ENCODE data around the gene SPACA6. TPM values are rescaled to one million over a fixed set of nuclear protein-coding genes. Genes with fewer than 3 reads are reported as not detected.

SPACA6 gene
- polyA plus RNA-seq, 1 donor (not counting 4 experiments of a cell fraction or from before 2014, with no cell fraction given) = 4.3 TPM

GRCh38 chr19:51706885-51707284, 13.8 kb downstream of the SPACA6 start:
- dilution Hi-C loops (cut with MboI; ENCODE audit: extremely low pct_ligation_motif_present, low sequenced_read_pairs) = no loop called here
- no peak overlapping the region for H3K4me2 ChIP-seq (ENCODE audit: control insufficient read depth, extremely low read depth, insufficient read depth, low read depth, low read length)
- TF ChIP-seq CTCF (optimal IDR thresholded peaks at IDR 0.05 in 1 of 3, IDR thresholded peaks at IDR 0.05 in 1 of 3, conservative IDR thresholded peaks at IDR 0.05 in 1 of 3; ENCODE audit: extremely low read depth in 1 of 3, insufficient read depth in 2 of 3, low read length in 3 of 3) (no peak), EZH2 (IDR thresholded peaks at IDR 0.05; ENCODE audit: low read length) (no peak)
- DNase-seq (ENCODE audit: low read depth, low spot score) (no peak), FAIRE-seq (no peak)
- H3K36me3 ChIP-seq (ENCODE audit: control insufficient read depth in 2 of 2, extremely low read depth in 1 of 2, insufficient read depth in 2 of 2, low read length in 2 of 2) = peaks cover under 1 to 9% of the 10 kb centered on the region in 2 experiments
- H3K9me1 ChIP-seq (ENCODE audit: control insufficient read depth, extremely low read depth, insufficient read depth, low read length) = no peaks in the 10 kb centered on the region
- no peak overlapping the region for H3K9ac ChIP-seq (ENCODE audit: control insufficient read depth, extremely low read depth, insufficient read depth, low read length)
- no peak overlapping the region for H3K4me3 ChIP-seq (ENCODE audit: control insufficient read depth in 2 of 3, extremely low read depth in 1 of 3, insufficient read depth in 2 of 3, low read depth in 1 of 3, low read length in 3 of 3)
- no peak overlapping the region for H3K27ac ChIP-seq (ENCODE audit: control insufficient read depth, insufficient read depth, low read length)
- H3K9me3 ChIP-seq (ENCODE audit: control insufficient read depth, low read depth, low read length) = no peaks in the 10 kb centered on the region
- H4K20me1 ChIP-seq (ENCODE audit: control insufficient read depth, extremely low read depth, insufficient read depth, low read length) = peaks cover 5% of the 10 kb centered on the region
- H3K4me1 ChIP-seq (ENCODE audit: control insufficient read depth, extremely low read depth, insufficient read depth, low read length) = peaks cover 18% of the 10 kb centered on the region
- peaks cover 4% of the 10 kb centered on the region for H3K27me3 ChIP-seq (ENCODE audit: control insufficient read depth, extremely low read depth, insufficient read depth, low read length)
- no peak overlapping the region for H2AFZ ChIP-seq (ENCODE audit: control insufficient read depth, low read length)
- H3K79me2 ChIP-seq (ENCODE audit: control insufficient read depth, insufficient read depth, low read length) = no peaks in the 10 kb centered on the region

DNA sequence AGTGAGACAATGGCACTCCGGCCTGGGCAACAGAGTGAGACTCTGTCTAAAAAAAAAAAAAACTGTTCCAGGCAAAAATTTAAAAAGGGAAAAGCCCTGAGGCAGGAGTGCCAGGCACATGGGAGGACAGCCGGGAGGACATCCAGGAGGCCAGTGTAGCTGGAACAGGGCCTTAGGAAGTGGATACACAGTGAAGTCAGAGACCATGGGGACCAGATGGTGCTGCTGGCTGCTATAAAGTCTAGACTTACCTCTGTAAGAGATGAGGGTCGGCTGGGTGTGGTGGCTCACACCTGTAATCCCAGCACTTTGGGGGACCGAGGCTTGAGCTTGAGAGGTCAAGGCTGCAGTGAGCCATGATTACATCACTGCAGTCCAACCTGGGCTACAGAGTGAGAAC, 15.7 kb downstream of the SPACA6 start:
- H3K9me3 ChIP-seq (ENCODE audit: control insufficient read depth, low read depth, low read length) = no peaks in the 10 kb centered on the region
- H3K36me3 ChIP-seq (ENCODE audit: control insufficient read depth in 2 of 2, extremely low read depth in 1 of 2, insufficient read depth in 2 of 2, low read length in 2 of 2) = peaks cover 0 to 9% of the 10 kb centered on the region in 2 experiments
- H3K27ac ChIP-seq (ENCODE audit: control insufficient read depth, insufficient read depth, low read length) = no peak overlapping the region
- no peak overlapping the region for H3K4me2 ChIP-seq (ENCODE audit: control insufficient read depth, extremely low read depth, insufficient read depth, low read depth, low read length)
- peaks cover 4% of the 10 kb centered on the region for H3K27me3 ChIP-seq (ENCODE audit: control insufficient read depth, extremely low read depth, insufficient read depth, low read length)
- H3K4me3 ChIP-seq (ENCODE audit: control insufficient read depth in 2 of 3, extremely low read depth in 1 of 3, insufficient read depth in 2 of 3, low read depth in 1 of 3, low read length in 3 of 3) = no peak overlapping the region
- no peaks in the 10 kb centered on the region for H3K79me2 ChIP-seq (ENCODE audit: control insufficient read depth, insufficient read depth, low read length)
- H3K9ac ChIP-seq (ENCODE audit: control insufficient read depth, extremely low read depth, insufficient read depth, low read length) = no peak overlapping the region
- DNase-seq (ENCODE audit: low read depth, low spot score) (no peak), FAIRE-seq (no peak)
- peaks cover 3% of the 10 kb centered on the region for H3K4me1 ChIP-seq (ENCODE audit: control insufficient read depth, extremely low read depth, insufficient read depth, low read length)
- H3K9me1 ChIP-seq (ENCODE audit: control insufficient read depth, extremely low read depth, insufficient read depth, low read length) = no peaks in the 10 kb centered on the region
- no peak for TF ChIP-seq CTCF (optimal IDR thresholded peaks at IDR 0.05 in 1 of 3, IDR thresholded peaks at IDR 0.05 in 1 of 3, conservative IDR thresholded peaks at IDR 0.05 in 1 of 3; ENCODE audit: extremely low read depth in 1 of 3, insufficient read depth in 2 of 3, low read length in 3 of 3)
- TF ChIP-seq EZH2 (IDR thresholded peaks at IDR 0.05; ENCODE audit: low read length) = no peak
- no peak overlapping the region for H2AFZ ChIP-seq (ENCODE audit: control insufficient read depth, low read length)
- H4K20me1 ChIP-seq (ENCODE audit: control insufficient read depth, extremely low read depth, insufficient read depth, low read length) = no peaks in the 10 kb centered on the region
- dilution Hi-C loops (cut with MboI; ENCODE audit: extremely low pct_ligation_motif_present, low sequenced_read_pairs) = no loop called here

Measured in keratinocyte (primary cell).